Endometrium (tissue), 2 donors: ENCODE results near the gene CHMP6.

Experiments
- FAIRE-seq: peaks from 2 replicates; lab custom pipeline; 2012; peaks lifted over from hg19 to GRCh38; lab: Jason Lieb, UNC
- donor health status: control.
- donor health status: control.

CHMP6 gene

DNA sequence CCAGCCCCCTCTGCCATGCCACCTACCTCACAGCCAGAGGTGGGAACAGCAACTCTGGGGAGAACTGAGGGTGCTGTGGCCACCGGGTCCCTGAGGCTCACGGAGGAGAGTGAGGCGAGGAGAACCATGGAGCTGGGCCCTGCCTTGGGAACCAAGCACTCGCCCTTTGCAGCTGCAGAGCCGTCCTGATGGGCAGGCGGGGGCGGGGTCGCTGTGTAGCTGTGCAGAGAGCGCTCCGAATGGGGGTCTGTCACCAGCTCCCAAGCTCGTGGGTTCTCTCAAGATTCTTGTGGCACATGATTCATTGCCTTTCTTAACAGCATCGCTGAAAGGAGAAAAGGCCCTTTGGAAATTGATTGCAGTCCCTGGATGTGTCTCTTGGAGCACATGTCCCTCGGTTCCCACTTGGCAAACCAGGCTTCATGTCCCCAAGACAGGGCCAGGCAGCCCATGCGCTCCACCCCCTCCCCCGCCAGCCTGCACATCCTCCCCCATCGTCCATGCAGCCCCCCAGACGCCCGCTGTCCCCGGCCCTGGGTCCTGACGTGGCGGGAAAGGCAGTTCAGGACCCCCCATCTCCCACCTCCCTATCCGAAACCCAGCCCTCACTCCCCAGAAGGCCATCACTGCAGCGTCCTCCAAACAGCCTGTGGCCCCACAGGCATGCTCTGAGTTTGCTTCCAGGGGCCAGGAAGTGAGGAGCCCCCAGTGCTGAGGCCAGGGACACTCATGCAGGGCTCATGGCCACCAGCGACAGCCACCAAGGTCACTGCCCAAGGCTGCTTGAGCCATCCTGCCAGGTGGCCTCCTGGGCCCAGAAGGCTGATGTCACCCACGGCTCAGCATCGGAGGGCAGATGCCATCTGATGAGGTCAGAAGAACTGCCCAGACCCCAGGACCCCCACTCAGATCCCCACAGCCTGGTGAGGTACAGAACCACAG is 20.6 kb upstream of the CHMP6 start:
- no peak for FAIRE-seq

DNA sequence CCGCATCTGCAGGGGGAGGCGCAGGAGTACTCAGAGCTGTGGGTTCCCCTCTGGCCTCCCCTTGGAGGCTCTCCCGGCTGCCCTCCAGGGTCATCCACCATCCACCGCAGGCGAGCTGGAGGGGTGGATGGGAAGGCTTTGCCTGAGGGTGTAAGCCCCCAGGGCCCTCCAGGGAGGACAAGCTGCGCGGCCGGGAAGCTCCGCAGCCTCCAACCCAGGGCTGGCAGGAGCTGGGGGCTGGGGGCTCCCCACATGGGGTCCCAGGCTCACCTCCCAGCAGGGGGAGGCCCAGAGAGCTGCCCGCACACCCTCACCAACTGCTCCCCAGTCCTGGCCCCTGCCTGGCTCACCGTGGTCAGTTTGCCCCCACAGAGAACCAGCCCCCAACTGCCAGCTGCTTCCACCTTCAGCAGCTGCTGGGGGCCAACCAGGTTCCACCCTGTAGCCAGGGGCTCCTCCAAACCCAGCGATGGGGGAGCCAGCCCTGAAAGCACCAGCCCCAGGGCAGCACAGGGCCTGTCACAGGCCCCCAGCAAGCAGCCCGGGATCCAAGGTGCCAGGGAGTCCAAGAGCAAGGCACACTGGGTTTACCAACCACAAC is 19.8 kb upstream of the CHMP6 start:
- FAIRE-seq, result no peak

DNA sequence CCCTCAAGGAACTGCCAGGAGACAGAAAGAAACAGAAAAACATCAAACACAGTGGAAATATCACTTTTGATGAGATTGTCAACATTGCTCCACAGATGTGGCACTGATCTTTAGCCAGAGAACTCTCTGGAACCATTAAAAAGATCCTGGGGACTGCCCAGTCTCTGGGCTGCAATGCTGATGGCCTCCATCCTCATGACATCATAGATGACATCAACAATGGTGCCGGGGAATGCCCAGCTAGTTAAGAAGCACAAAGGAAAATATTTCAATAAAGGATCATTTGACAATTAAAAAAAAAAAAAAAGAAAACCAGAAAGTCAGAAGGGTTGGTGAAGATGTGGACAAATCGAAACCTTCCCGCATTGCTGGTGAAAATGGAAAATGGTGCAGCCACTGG is 14.9 kb upstream of the CHMP6 start:
- FAIRE-seq, result no peak

DNA sequence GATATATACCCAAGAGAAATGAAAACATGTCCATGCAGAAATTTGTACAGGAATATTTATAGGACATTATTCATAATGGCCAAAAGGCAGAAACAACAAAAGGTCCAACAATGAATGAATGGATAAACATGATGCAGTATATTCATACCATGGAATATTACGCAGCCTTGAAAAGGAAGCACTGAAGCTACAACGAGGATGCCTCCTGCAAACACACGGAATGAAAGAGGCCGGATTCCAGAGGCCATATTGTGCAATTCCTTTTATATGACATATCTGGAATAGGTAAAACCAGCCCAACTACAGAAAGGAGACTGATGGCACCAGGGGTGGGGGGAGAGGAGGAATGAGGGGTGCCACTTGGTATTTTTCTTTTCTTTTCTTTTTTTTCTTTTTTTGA is 14.5 kb upstream of the CHMP6 start:
- FAIRE-seq, result no peak

DNA sequence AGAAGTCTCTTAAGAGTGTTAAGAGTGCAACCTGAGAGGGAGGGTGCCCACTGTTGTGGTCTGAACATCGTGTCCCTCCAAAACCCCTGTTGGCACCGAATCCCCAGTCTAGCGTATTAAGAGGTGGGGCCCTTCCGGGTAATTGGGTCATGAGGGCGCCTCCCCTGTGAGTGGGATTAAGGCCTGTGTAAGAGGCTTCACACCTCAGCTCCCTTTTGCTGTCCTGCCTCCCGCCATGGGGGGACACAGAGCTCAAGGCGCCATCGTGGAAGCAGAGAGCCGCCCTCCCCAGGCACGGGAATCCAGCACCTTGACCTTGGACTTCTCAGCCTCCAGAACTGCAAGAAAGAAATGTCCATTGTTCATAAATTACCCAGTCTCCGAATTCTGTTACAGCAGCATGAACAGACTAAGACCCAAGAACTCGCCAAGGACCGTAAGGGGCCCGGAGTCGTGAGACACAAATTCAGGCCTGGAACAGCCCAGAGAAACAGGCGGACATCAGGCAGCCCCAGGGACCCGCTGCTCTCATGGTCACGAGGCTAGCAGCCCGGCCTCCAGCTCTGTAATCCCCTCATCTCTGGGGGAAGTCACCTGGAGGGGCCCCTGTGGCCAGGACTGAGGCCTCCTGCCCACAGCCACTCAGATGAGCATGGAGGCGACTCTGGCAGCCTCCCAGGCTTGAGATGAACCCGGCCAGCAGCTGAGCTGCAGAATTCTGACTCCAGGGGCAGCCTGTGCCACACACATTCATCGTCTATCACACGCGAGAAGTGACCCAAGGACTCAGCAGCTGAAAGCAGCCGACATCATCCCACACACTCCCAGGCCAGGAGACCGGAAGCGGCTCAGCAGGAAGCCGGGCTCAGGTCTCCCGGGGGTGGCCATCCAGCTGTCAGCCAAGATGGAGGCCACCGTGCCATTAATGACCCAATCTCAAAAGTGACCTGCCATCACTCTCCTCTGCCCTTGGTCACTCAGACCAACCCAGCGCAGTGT is 12.8 kb upstream of the CHMP6 start:
- FAIRE-seq, result no peak

DNA sequence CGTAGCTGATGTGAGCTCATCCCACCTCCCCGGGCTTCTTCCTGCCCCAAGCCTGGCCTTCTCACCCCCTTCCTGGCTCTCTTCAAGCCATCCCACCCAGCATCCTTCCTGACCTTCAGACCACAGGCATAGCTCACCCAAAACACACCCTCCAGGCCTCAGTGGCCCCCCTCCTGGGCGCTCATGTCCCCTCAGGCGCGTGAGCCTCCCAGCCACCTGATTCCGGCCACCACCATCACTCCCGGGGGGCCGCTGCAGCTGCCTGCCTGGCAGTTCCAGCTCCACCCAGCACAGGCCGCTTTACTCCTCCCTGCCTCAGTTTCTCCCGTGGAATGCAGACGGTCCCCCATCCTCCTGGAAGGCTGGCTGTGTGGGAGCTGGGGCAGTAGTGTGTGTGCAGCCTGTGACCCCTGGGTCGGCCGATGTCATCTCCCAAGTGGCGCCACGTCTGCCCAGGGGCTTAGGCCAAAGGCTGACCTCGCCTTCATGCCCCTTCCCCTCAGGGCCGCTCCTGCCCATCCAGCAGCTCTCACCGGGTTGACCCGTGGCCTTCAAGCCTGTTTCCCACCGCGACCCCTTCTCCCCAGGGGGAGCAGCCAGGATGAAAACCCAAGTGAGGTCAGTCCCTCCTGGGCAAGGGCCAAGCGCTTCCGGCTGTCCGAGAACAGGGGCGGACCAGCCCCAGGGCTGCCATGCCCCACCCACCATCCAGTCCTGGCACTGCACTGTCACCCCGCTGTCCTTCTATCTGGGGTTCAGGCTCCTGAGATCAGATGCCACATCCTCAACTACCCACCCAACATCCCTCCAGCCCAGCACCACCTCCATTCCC is 11.9 kb upstream of the CHMP6 start:
- no peak for FAIRE-seq

DNA sequence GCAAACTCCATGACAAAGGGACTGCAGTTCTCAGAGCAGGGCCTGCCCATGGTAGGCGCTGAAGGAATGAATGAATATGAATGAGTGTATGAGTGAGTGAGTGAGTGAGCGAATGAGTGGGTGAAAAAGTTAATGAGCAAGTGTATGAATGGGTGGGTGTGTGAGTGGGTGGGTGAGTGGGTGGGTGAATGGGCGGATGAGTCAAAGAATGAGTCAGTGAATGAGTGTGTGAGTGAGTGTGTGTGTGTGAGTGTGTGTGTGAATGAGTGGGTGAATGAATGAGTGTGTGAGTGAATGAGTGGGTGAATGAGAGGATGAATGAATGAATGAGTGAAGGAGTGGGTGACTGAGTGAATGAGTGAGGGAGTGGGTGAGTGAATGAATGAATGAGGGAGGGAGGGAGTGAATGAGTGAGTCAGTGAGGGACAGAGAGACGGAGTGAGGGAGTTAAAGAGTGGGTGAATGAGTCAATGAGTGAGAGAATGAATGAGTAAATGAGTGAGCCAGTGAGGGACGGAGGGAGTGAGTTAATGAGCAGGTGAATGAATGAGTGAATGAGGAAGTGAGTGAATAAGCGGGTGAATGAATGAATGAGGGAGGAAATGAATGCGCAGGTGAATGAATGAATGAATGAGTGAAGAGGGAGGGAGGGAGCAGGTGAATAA is 11.1 kb upstream of the CHMP6 start:
- FAIRE-seq, result no peak

DNA sequence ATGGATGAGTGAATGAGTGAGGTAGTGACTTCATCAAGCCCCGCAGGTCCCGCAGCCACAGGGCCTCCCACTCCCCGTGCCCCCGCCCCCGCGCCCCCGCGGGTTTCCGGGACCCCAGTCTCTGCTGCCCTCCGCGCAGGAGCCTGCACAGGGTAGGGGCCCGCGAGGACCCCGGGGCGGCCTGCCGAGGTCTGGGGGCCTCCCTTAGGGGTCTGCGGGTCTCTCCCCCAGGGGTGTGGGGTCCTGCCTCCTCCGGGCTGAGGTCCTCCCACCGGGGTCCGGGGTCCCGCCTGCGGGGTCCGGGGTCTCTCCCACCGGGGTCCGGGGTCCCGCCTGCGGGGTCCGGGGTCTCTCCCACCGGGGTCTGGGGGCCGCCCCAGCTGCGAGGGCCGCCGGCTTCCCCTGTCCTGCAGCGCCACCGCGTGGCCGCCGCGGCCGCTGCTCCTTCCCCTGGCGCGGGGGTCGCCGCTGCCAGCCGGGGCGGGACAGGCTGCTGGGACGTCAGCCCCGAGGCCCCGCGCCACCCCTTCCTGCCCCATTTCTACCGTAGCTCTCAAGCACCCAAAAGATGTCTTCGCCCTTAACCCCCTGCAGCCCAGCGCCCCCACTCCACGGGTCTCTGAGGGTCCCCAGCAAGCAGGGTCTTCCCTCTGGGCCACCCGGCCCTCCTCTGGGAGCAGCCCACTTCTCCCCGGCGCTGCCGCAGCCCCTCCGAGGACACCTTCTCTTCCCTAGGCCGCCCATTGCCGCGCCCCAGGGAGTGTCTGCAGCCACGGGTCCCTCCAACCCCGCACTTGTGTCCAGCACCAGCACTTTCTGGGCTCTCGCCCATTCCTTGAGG is 10.4 kb upstream of the CHMP6 start:
- FAIRE-seq, result no peak

DNA sequence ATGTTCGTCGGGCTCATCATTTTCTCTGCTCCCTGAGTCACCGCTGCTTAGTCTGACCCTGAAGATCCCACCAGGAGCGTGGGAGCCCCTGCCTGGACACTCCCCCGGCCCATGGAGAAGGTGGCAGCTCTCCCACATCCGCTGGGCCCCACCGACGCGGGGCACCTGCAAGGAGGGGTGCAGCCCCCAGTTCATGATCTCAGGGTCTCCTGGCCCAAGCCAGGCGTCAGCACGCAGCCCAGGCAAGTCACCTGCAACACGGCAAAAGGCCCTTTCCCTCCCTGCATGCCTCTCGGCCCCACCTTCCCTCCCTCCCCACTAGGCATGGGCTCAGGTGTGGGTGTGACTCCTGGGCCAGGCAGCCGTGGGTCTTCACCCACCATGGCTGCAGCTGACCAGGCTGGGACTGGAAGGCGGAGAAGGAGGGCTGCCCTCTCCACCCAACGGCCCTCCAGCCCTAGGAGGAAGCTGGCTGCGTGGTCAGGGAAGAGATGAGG is 9.7 kb upstream of the CHMP6 start:
- FAIRE-seq, result no peak

DNA sequence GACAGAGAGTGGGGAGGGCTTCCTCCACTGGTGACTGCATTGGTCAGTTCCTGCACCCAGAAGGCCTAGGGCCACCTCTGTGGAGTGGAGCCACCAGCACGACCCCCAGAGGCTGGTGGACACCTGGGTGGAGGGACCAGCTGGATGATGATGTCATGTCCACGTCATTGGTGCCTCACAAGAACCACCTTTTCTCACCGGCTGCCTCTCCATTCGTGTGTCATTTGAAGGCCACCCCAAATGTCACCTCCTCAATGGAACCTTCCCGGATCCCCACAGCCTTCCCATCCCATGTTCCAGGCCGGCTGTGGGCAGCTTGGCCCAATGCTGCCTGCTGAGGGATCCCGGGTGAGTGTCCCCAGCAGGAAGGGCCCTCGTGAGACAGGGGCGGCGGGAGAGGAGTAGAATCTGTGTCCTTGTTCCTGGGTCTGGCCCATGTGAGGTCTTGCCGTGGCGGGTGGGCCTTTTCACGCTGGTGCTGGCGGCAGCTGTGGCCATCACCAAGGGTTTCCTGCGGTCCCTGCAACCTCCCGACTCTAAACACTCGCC is 9.1 kb upstream of the CHMP6 start:
- FAIRE-seq, result no peak

DNA sequence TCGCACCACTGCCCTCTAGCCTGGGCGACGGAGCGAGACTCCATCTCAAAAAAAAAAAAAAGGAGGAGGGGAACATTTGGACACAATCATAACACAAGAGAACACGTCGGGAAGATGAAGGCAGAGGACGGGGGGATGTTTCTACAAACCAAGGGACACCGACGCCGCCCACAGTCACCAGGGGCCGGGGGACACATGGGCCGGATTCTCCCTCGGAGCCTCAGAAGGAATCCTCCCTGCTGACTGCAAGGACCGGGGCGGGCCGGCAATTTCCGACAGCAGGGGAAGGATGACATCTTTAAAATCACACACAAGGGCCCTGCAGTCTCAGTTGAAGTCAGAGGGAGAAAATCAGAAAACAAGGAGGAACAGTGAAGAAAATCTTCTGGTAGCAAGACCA is 8.1 kb upstream of the CHMP6 start:
- no peak for FAIRE-seq

DNA sequence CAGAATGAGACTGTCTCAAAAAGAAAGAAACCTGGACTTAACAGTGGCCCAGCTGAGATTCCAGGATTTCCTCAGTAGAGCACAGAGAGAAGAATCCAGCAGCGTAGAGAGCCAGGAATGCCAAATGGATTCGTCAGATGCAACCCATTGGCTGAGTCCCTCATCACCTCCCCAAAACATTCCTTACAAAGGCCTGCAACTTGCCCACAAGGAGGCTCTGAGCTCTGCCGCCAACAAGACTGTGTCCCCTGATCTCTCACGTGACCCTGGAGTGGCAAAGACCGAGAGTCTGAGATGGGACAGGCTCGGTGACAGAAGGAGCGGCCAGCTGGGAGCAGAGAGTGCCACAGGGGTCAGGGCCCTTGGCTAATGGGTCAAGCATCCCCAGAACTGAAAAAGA is 6.9 kb upstream of the CHMP6 start:
- no peak for FAIRE-seq

DNA sequence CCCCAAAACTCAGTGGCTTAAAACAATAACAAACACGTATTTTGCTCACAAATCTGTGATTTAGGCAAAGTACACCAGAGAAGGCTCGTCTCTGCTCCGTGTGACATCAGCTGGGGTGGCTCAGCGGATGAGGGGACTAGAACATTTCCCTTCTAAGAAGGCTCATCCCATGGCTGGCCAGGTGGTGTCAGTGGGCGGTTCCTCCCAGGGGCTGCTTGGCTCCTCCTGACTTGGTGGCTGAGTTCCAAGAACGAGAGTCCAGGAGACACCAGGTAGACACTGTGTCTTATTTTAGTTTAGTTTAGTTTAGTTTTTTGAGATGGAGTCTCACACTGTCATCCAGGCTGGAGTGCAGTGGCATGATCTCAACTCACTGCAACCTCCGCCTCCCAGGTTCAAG is 5.6 kb upstream of the CHMP6 start:
- FAIRE-seq, result no peak

DNA sequence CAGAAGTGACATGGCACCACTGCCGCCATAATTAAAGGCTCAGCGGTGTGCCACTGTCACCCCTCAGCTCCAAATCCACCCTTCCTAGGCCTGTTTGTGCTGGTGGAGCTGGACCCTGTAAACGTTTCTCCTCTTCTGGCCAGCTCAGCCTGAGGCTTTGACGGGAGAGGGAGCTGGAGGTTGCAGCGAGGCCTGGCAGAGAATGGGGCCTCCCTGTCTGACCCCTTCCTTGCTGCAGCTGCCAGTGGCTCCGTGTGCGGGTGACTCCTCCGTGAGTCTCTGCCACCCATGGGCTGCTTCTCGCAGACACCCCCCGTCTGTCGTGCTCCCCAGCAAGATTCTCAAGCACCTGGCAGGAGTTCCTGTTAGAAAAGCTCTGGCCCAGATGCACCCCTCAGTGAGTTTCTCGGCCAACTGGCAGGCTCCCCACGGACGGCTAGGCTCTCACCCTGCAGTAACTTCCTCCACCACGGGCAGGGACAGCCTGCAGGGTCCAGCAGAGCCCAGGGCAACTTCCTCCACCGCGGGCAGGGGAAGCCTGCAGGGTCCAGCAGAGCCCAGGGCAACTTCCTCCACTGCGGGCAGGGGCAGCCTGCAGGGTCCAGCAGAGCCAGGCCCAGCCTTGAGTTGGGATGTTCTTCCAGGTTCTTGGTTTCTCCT is 4.7 kb upstream of the CHMP6 start:
- no peak for FAIRE-seq

DNA sequence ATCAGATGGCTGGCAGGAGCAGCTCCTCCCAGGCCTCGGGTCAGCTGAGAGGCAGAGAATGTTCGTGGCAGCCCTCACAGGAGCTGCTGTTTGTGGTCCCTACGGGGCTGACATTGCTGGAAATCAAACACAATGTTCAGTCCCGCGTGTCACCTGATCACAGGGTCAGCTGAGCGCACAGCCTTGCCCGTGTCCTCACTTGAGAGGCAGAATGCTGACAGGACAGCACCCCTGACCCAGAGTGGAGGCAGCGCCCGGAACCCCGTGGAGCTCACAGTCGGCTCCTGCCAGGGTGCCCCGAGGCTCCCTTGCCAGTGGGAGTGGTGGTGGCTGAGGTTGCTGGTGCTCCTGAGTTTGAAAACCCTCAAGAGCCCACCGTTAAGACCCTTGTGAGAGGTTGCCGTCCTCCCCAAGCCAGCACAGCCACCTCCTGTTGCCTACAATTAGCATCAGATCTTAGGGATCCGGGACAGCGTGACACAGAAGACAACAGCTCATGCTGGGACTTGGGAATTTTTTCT is 3.6 kb upstream of the CHMP6 start:
- FAIRE-seq, result no peak

DNA sequence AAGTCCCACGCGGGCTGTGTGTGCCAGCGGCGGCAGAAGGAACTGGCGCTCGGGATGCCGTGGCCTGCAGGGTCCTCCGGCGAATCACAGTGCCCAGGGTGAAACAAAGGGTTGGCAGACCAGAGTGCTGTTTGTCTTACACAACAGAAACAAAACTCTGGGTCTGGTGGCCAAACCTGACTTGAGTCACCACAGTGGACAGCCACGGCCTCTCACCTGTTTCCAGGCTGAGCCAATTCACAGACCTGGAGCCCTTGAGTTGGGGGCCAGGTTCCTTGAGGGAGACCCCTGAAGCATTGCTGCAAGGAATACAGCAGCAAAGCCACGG is 2.1 kb upstream of the CHMP6 start:
- no peak for FAIRE-seq

DNA sequence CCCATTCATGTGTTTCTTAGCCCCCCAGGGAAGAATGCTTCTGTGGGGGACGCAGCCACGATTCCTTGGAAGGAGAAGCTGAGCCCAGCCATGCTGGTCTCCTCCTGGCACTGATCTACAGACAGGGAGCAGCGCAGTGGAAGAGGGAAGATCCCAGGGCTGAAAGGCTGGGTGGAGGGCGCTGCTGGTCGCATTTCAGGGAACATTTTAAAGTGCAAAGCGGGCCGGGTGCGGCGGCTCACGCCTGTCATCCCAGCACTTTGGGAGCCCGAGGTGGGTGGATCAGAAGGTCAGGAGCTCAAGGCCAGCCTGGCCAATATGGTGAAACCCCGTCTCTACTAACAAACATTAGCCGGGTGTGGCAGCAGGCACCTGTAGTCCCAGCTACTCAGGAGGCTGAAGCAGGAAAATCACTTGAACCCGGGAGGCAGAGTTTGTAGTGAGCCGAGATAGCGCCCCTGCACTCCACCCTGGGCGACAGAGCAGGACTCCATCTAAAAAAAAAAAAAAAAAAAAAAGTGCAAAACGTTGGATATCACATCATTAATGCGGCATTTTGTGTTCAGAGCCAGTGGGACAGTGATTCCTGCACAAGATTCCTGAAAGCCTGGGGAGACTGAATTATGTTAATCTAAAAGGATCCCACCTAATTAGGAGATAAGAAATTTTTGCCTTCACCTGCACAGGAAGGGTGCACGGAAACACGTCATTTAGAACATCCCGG is 558 bp upstream of the CHMP6 start:
- FAIRE-seq, result no peak
